A204.1 (cell line): Measurements from ENCODE around the gene TMEM35B.
"Not testable (repeated sequence)": the region's sequence is repeated elsewhere in the genome, so short reads cannot be mapped to it uniquely, and the experiment has no call there.

Experiments used
- FAIRE-seq: peaks from 2 replicates; lab custom pipeline; 2012; peaks lifted over from hg19 to GRCh38; lab: Jason Lieb, UNC

TMEM35B gene

GRCh38 chr1:34984793-34985608, at the start of gene TMEM35B:
TMEM35B (minus strand) TSS chr1:34985347; CDS start chr1:34985305, 42 bp downstream.
- no peak for FAIRE-seq

- FAIRE-seq: no peak
Measured at GRCh38 chr1:35033346-35033745, 48.2 kb upstream of the TMEM35B start.

- FAIRE-seq: no peak
Measured at GRCh38 chr1:35032384-35032739, 47.2 kb upstream of the TMEM35B start.

GRCh38 chr1:35030756-35031446, 45.8 kb upstream of the TMEM35B start:
- FAIRE-seq: no peak

GRCh38 chr1:35030338-35030737, 45.2 kb upstream of the TMEM35B start:
- no peak for FAIRE-seq

GRCh38 chr1:35029761-35030160, 44.6 kb upstream of the TMEM35B start:
- no peak for FAIRE-seq

GRCh38 chr1:35016406-35016805, 31.3 kb upstream of the TMEM35B start:
- FAIRE-seq: no peak

GRCh38 chr1:35014486-35014885, 29.3 kb upstream of the TMEM35B start:
- FAIRE-seq: no peak

GRCh38 chr1:35005711-35006110, 20.6 kb upstream of the TMEM35B start:
- no peak for FAIRE-seq

GRCh38 chr1:35001743-35002142, 16.6 kb upstream of the TMEM35B start:
- FAIRE-seq: no peak

- FAIRE-seq: peak; percentile 92
Measured at GRCh38 chr1:34994878-34995277, 9.7 kb upstream of the TMEM35B start.

- FAIRE-seq: no peak
Measured at GRCh38 chr1:34988581-34988980, 3.4 kb upstream of the TMEM35B start.

GRCh38 chr1:34988147-34988546, 3.0 kb upstream of the TMEM35B start:
- no peak for FAIRE-seq

GRCh38 chr1:34987018-34987417, 1.9 kb upstream of the TMEM35B start:
- FAIRE-seq: no peak

- not testable (repeated sequence) for FAIRE-seq
Measured at GRCh38 chr1:34985609-34985904, 410 bp upstream of the TMEM35B start.

GRCh38 chr1:34984435-34984792, 733 bp downstream of the TMEM35B start:
- FAIRE-seq: no peak

- FAIRE-seq: no peak
Measured at GRCh38 chr1:34983700-34984355, 1.3 kb downstream of the TMEM35B start.

- FAIRE-seq: no peak
Measured at GRCh38 chr1:34982820-34983376, 2.2 kb downstream of the TMEM35B start.

- no peak for FAIRE-seq
Measured at GRCh38 chr1:34980715-34981114, 4.4 kb downstream of the TMEM35B start.

GRCh38 chr1:34978921-34979320, 6.2 kb downstream of the TMEM35B start:
- FAIRE-seq: no peak

GRCh38 chr1:34977858-34978257, 7.3 kb downstream of the TMEM35B start:
- FAIRE-seq: no peak

- no peak for FAIRE-seq
Measured at GRCh38 chr1:34977210-34977471, 8.0 kb downstream of the TMEM35B start.

- no peak for FAIRE-seq
Measured at GRCh38 chr1:34976384-34977209, 8.6 kb downstream of the TMEM35B start.
